Astrocyte of the cerebellum (primary cell): Measurements from ENCODE around the gene PINLYP.

ENCODE experiments used
- DNase-seq: peaks from one replicate; pipeline ENCODE4 v3.0.0-alpha.2; 2011; ENCODE audit warnings: low read depth
- H3K4me3 ChIP-seq: 2 replicates; pipeline ENCODE4 v1.5.1; 2011; ENCODE audit warnings: mild to moderate bottlenecking, low read depth, low read length, moderate library complexity
- CTCF ChIP-seq: IDR thresholded peaks from 2 replicates; pipeline ENCODE4 v1.5.1; 2012; ENCODE audit warnings: low read length, low read depth, moderate library complexity, mild to moderate bottlenecking; ENCODE audit errors: missing control alignments
- in situ Hi-C: cut with HindIII; loops from 2 replicates; pipeline ENCODE4 v1.10.0; 2017; ENCODE audit warnings: low sequenced_read_pairs

PINLYP gene

GRCh38 chr19:43591904-43592772 is 16.5 kb downstream of the PINLYP start:
- H3K4me3 ChIP-seq: no peak overlapping the region
- TF ChIP-seq CTCF: no peak
- no peak for DNase-seq
- in situ Hi-C loops: no loop called here

- no peak overlapping the region for H3K4me3 ChIP-seq
- TF ChIP-seq CTCF: no peak
These were observed 17.3 kb downstream of the PINLYP start for GRCh38 chr19:43592800-43593350.

GRCh38 chr19:43594081-43594697 is 18.6 kb downstream of the PINLYP start:
- no peak for TF ChIP-seq CTCF
- in situ Hi-C loops: no loop called here
- no peak for DNase-seq
- H3K4me3 ChIP-seq: peak overlapping the region; percentile 63

More at GRCh38 chr19:43592800-43593350, 17.3 kb downstream of the PINLYP start:
- in situ Hi-C loops: no loop called here
- DNase-seq: no peak

GRCh38 chr19:43594710-43595604 is 19.4 kb downstream of the PINLYP start:
- peak; percentile 24 for DNase-seq
- peak; percentile 90 for TF ChIP-seq CTCF
- peak overlapping the region; percentile 63 for H3K4me3 ChIP-seq
- in situ Hi-C loops: loop anchor here (5.0 kb wide), 1 partner anchor 38 kb away; no protein-coding TSS in a partner anchor

- DNase-seq: no peak
These were observed 20.0 kb downstream of the PINLYP start for GRCh38 chr19:43595605-43595998.

More at GRCh38 chr19:43595605-43595998, 20.0 kb downstream of the PINLYP start:
- in situ Hi-C loops: loop anchor here (5.0 kb wide), 1 partner anchor 38 kb away; no protein-coding TSS in a partner anchor
- no peak for TF ChIP-seq CTCF
- peak overlapping the region; percentile 63 for H3K4me3 ChIP-seq
